HG02884 (cell line): ENCODE results near the gene SLC44A4.
"Not testable (repeated sequence)": the region's sequence is repeated elsewhere in the genome, so short reads cannot be mapped to it uniquely, and the experiment has no call there.

Experiments
- ATAC-seq: cut with Tn5 transposase; IDR thresholded peaks from one replicate; pipeline ENCODE4 v1.9.1; 2021; ENCODE audit warnings: mild to moderate bottlenecking, moderate library complexity; ENCODE audit not compliant: unreplicated experiment

Gene SLC44A4

GRCh38 chr6:31878726-31879125 is at the start of gene SLC44A4:
Gene SLC44A4, minus strand, starts transcription at chr6:31878997. Its CDS starts 17 bp downstream, at chr6:31878980.
- ATAC-seq: no peak

- ATAC-seq: no peak
Observed at GRCh38 chr6:31928672-31928939, 49.8 kb upstream of the SLC44A4 start.

- no peak for ATAC-seq
Observed at GRCh38 chr6:31927863-31928671, 49.3 kb upstream of the SLC44A4 start.

GRCh38 chr6:31927242-31927862 is 48.6 kb upstream of the SLC44A4 start, which contains the start of gene C2:
Gene C2, plus strand, starts transcription at chr6:31927717. Its CDS starts 36 bp downstream, at chr6:31927753.
- no peak for ATAC-seq

GRCh38 chr6:31922942-31923341 is 44.1 kb upstream of the SLC44A4 start:
- no peak for ATAC-seq

GRCh38 chr6:31920811-31921210 is 42.0 kb upstream of the SLC44A4 start:
- no peak for ATAC-seq

- ATAC-seq: no peak
Observed at GRCh38 chr6:31919624-31920303, 41.0 kb upstream of the SLC44A4 start.

- ATAC-seq: no peak
Observed at GRCh38 chr6:31918069-31918720, 39.4 kb upstream of the SLC44A4 start.

- no peak for ATAC-seq
Observed at GRCh38 chr6:31915756-31916155, 37.0 kb upstream of the SLC44A4 start.

- no peak for ATAC-seq
Observed at GRCh38 chr6:31915351-31915750, 36.6 kb upstream of the SLC44A4 start.

GRCh38 chr6:31911826-31912585 is 33.2 kb upstream of the SLC44A4 start:
- ATAC-seq: no peak

- not testable (repeated sequence) for ATAC-seq
Observed at GRCh38 chr6:31909298-31909697, 30.5 kb upstream of the SLC44A4 start.

GRCh38 chr6:31908791-31909190 is 30.0 kb upstream of the SLC44A4 start:
- peak; percentile 63 for ATAC-seq

- ATAC-seq: not testable (repeated sequence)
Observed at GRCh38 chr6:31908255-31908654, 29.5 kb upstream of the SLC44A4 start.

GRCh38 chr6:31907158-31907813 is 28.5 kb upstream of the SLC44A4 start:
- no peak for ATAC-seq

GRCh38 chr6:31906727-31907126 is 27.9 kb upstream of the SLC44A4 start:
- ATAC-seq: not testable (repeated sequence)

GRCh38 chr6:31906122-31906521 is 27.3 kb upstream of the SLC44A4 start:
- ATAC-seq: no peak

- no peak for ATAC-seq
Observed at GRCh38 chr6:31905041-31905440, 26.2 kb upstream of the SLC44A4 start.

- no peak for ATAC-seq
Observed at GRCh38 chr6:31903957-31904356, 25.2 kb upstream of the SLC44A4 start.
